ENCODE results near the gene NANP. TPM values are rescaled to one million over a fixed set of nuclear protein-coding genes. Genes with fewer than 3 reads are reported as not detected.

The NANP gene
- total and polyA plus RNA-seq, 9 of the 15 experiments (the other 6 are each of a cell fraction or from before 2014, with no cell fraction given), result 5.4 to 8.4 (median 6.9) TPM

- in situ Hi-C loops (cut with MboI), result no loop called here
- H3K4me1 ChIP-seq (replicated peaks in 1 of 2; ENCODE audit: control insufficient read depth in 2 of 2, insufficient read depth in 2 of 2, low read length in 2 of 2), result no peaks in the 10 kb centered on the region
- 4% methylated on average over 5 of the region's 6 CpGs for WGBS (ENCODE audit: insufficient coverage, low coverage, missing lambda C conversion rate)
- H3K4me2 ChIP-seq (ENCODE audit: insufficient read depth, low read length), result no peak overlapping the region
- H3K9me1 ChIP-seq (ENCODE audit: control insufficient read depth, insufficient read depth, low read length), result no peaks in the 10 kb centered on the region
- H3K27me3 ChIP-seq (ENCODE audit: control insufficient read depth in 2 of 2, insufficient read depth in 2 of 2, low read length in 2 of 2), result no peaks in the 10 kb centered on the region; a peak in 2 of 5 replicates
- H3K36me3 ChIP-seq (ENCODE audit: control insufficient read depth, insufficient read depth, low read length), result no peaks in the 10 kb centered on the region
- no peaks in the 10 kb centered on the region for H3K9me3 ChIP-seq (replicated peaks; ENCODE audit: control insufficient read depth, insufficient read depth, low read depth, low read length)
- DNase-seq (ENCODE audit: extremely low read depth in 1 of 4, low spot score in 3 of 4) (no peak), FAIRE-seq (no peak), ATAC-seq (no peak)
- TF ChIP-seq ZNF23 (CRISPR knock-in tag; IDR thresholded peaks at IDR 0.05) (no peak), ZMIZ1 (IDR thresholded peaks at IDR 0.05; ENCODE audit: low read depth in 2 of 2, low read length in 2 of 2) (no peak)
- no peaks in the 10 kb centered on the region for H3K79me2 ChIP-seq (ENCODE audit: control insufficient read depth, insufficient read depth, low read length)
- POLR2A ChIA-PET, result interaction anchor here (0.7 kb wide), 1 partner anchor 10 kb away, joined by 3 read pairs; no protein-coding TSS in a partner anchor
- no peak overlapping the region for H3K27ac ChIP-seq (ENCODE audit: extremely low read depth, low read depth, low read length)
- intact Hi-C loops (cut with micrococcal nuclease), result no loop called here
- CTCF ChIA-PET (ENCODE audit: low intra/inter-chr PET ratio), result no interaction called here
- no peak overlapping the region for H2AFZ ChIP-seq (ENCODE audit: low read depth, low read length)
- no peak overlapping the region for H3K9ac ChIP-seq (ENCODE audit: insufficient read depth in 1 of 2, low read depth in 2 of 2, low read length in 2 of 2)
- BruUV-seq (replicated peaks), result no TSS peak
- H4K20me1 ChIP-seq (replicated peaks; ENCODE audit: control insufficient read depth, insufficient read depth, low read length), result no peaks in the 10 kb centered on the region
- no peak overlapping the region for H3K4me3 ChIP-seq
Measured at GRCh38 chr20:25563876-25564275, 59.9 kb downstream of the NANP start.

- no peaks in the 10 kb centered on the region for H3K79me2 ChIP-seq (ENCODE audit: control insufficient read depth, insufficient read depth, low read length)
- POLR2A ChIA-PET, result interaction anchor here (1.0 kb wide), 1 partner anchor 14 kb away, joined by 3 read pairs; no protein-coding TSS in a partner anchor
- TF ChIP-seq IRF2 (CRISPR knock-in tag; IDR thresholded peaks at IDR 0.05) (no peak), CHD1 (IDR thresholded peaks at IDR 0.05; ENCODE audit: low read length) (no peak), ZNF507 (tag; conservative IDR thresholded peaks at IDR 0.05) (peak; percentile 93)
- no peak for DNase-seq (ENCODE audit: extremely low read depth in 1 of 4, low spot score in 3 of 4)
- no peak overlapping the region for H2AFZ ChIP-seq (ENCODE audit: low read depth, low read length)
- no peaks in the 10 kb centered on the region for H3K36me3 ChIP-seq (ENCODE audit: control insufficient read depth, insufficient read depth, low read length)
- no peak overlapping the region for H3K9ac ChIP-seq (ENCODE audit: insufficient read depth in 1 of 2, low read depth in 2 of 2, low read length in 2 of 2)
- in situ Hi-C loops (cut with MboI), result no loop called here
- no peaks in the 10 kb centered on the region; a peak in 2 of 5 replicates for H3K27me3 ChIP-seq (ENCODE audit: control insufficient read depth in 2 of 2, insufficient read depth in 2 of 2, low read length in 2 of 2)
- no peak overlapping the region for H3K4me2 ChIP-seq (ENCODE audit: insufficient read depth, low read length)
- intact Hi-C loops (cut with micrococcal nuclease), result no loop called here
- H3K9me3 ChIP-seq (replicated peaks; ENCODE audit: control insufficient read depth, insufficient read depth, low read depth, low read length), result no peaks in the 10 kb centered on the region
- BruUV-seq (replicated peaks), result no TSS peak
- no peaks in the 10 kb centered on the region for H3K4me1 ChIP-seq (replicated peaks in 1 of 2; ENCODE audit: control insufficient read depth in 2 of 2, insufficient read depth in 2 of 2, low read length in 2 of 2)
- FAIRE-seq, result no peak
- H4K20me1 ChIP-seq (replicated peaks; ENCODE audit: control insufficient read depth, insufficient read depth, low read length), result no peaks in the 10 kb centered on the region
- CTCF ChIA-PET (ENCODE audit: low intra/inter-chr PET ratio), result no interaction called here
- no peak for ATAC-seq
- no peak overlapping the region for H3K27ac ChIP-seq (ENCODE audit: extremely low read depth, low read depth, low read length)
- no peak overlapping the region for H3K4me3 ChIP-seq
- no peaks in the 10 kb centered on the region for H3K9me1 ChIP-seq (ENCODE audit: control insufficient read depth, insufficient read depth, low read length)
Measured at GRCh38 chr20:25563362-25563761, 60.5 kb downstream of the NANP start.
